Sigmoid colon (tissue), 4 donors: Measurements from ENCODE around the gene ADGRF3.

Experiments used
- POLR2AphosphoS5 ChIP-seq, 4 donors: sonication (generic); formaldehyde crosslinking; IDR thresholded peaks; one replicate each; pipeline ENCODE4 v1.6.1; 2017; ENCODE audit warnings: antibody characterized with exemption in 4 of 4
- TF ChIP-seq, protein P1 (sequence below), 4 experiments: fragments of 450-650 bp in 3 of 4; fragments of 200-600 bp in 1 of 4; IDR thresholded peaks; one replicate each; pipeline ENCODE4 v1.5.1; 2016 to 2019; ENCODE audit warnings: antibody characterized with exemption in 4 of 4, mild to moderate bottlenecking in 3 of 4, moderate library complexity in 2 of 4

DNA sequence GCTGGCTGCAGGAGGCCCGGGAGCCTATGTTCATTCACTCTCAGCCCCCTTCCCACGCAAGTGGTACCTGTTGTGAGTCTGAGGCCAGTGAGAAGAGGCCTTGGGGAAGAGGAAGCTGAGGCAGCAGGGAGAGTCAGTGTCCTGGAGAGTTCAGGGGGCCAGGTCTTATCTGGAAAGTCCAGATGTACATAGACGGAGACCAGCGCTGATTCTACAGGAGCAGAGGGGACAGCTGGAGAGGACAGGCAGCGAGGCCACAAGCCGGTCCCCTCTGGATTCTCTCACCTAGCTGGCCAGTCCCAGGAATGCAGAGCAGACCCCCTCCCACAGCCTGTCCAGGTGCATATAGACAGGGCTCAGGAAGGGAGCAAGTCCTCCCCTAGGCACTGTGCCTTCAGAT is 29.7 kb downstream of the ADGRF3 start:
- TF ChIP-seq, protein P1, sequence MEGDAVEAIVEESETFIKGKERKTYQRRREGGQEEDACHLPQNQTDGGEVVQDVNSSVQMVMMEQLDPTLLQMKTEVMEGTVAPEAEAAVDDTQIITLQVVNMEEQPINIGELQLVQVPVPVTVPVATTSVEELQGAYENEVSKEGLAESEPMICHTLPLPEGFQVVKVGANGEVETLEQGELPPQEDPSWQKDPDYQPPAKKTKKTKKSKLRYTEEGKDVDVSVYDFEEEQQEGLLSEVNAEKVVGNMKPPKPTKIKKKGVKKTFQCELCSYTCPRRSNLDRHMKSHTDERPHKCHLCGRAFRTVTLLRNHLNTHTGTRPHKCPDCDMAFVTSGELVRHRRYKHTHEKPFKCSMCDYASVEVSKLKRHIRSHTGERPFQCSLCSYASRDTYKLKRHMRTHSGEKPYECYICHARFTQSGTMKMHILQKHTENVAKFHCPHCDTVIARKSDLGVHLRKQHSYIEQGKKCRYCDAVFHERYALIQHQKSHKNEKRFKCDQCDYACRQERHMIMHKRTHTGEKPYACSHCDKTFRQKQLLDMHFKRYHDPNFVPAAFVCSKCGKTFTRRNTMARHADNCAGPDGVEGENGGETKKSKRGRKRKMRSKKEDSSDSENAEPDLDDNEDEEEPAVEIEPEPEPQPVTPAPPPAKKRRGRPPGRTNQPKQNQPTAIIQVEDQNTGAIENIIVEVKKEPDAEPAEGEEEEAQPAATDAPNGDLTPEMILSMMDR (IDR thresholded peaks at IDR 0.05): no peak
- no peak for TF ChIP-seq POLR2AphosphoS5 (IDR thresholded peaks at IDR 0.05)
